ENCODE measurements around the gene CLMP.

Gene CLMP

GRCh38 chr11:123188508-123189165 lies 6.4 kb downstream of the CLMP start:
- DNase-seq (ENCODE audit: low spot score), result no peak

DNA sequence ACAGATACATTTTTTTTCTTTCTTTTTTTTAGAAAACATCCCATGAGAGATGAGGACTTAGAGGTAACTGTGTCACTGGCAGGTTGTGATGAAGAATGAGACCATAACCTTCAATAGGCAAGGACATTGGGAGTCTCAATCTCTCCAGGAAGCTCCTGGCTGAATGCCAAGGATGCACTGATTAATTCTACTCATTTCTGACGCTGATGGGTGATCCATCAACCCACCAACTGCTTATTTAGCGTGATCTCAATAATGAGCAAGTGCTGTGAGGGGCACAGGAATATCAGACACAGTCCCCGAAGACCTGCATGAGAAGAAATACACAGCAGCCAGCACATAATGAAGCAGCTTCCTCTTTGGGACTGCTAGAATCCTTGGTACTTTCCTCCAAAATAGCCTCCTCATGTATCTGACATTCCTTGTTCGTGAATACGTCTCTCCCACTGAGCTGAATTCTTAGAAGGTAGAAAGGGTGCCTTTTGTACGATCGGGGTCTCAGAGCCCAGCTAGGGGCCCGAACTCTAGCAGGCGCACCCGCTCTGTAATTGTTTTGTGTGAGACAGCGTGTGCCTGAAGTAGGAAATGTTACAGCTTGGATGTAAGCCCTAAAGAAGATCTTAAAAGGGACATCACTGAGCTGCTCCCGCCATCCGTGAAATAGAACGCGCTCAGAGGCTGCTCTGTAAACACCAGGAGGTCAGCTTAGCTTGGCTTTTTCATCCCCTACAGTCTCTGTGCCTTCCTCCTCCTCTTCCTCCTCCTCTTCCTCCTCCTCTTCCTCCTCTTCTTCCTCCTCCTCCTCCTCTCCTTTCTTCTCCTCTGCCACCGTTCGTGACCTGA lies 7.2 kb downstream of the CLMP start:
- no peak for DNase-seq (ENCODE audit: low spot score)

- DNase-seq (ENCODE audit: low spot score), result no peak
Observed at GRCh38 chr11:123187248-123187647, 7.8 kb downstream of the CLMP start.

DNA sequence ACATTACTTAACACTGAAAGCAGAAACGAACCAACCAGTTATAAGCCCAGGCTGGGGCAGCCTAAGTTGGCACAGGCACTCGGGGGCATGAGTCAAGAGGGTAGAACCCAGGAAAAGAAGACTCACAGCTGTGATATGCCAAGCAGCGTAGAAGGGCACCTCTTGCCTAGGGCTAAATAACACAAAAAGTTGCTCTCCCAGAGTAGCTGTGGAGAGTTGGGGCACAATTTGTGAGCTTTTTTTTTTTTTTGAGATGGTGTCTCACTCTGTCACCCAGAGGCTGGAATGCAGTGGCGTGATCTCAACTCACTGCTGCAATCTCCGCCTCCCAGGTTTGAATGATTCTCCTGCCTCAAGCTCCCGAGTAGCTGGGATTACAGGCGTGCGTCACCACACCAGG lies 8.8 kb downstream of the CLMP start:
- DNase-seq (ENCODE audit: low spot score), result no peak

DNA sequence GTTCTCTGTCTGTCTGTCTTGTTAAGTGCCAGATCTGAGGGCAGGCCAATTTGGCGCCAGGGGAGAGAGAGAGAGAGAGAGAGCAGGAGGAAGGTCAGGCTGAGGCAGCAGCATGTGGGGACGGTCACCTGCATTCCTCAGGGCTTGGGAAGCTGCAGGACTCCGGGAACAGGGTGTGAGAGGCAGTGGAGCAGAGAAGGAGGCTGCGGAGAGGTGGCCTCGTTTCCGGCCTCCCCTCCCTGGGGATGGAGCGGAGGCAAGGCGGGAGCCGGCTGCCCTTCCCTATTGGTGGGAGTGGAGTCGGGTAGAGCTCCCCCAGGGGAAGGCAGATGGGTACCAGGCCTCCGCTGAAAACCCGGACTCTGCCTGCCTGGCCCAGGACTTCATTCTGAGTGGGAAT lies 9.7 kb downstream of the CLMP start:
- DNase-seq (ENCODE audit: low spot score), result no peak

DNA sequence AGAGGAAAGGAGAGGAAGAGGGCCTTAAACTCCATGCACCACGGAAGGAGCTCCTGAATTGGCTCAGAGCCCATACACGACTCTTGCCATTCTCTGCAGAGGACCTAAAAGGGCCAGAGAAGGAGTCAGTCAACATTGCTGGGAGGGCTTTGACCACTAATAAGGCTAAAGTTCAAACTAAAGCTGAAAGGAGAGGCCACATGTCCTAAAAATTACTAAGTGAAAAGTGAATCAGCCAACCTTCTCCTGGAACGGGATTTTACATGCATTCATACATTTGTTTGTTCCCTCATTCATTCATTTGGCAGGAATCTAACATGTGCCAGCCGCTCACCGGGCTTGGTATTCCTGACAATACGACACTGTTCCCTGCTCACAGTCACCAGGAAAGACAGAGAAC lies 10.5 kb downstream of the CLMP start:
- no peak for DNase-seq (ENCODE audit: low spot score)

- DNase-seq (ENCODE audit: low spot score), result no peak
Observed at GRCh38 chr11:123183391-123184099, 11.5 kb downstream of the CLMP start.

- DNase-seq (ENCODE audit: low spot score), result no peak
Observed at GRCh38 chr11:123181767-123182500, 13.1 kb downstream of the CLMP start.

- no peak for DNase-seq (ENCODE audit: low spot score)
Observed at GRCh38 chr11:123181075-123181474, 14.0 kb downstream of the CLMP start.

- no peak for DNase-seq (ENCODE audit: low spot score)
Observed at GRCh38 chr11:123180574-123180973, 14.5 kb downstream of the CLMP start.

- DNase-seq (ENCODE audit: low spot score), result no peak
Observed at GRCh38 chr11:123180166-123180565, 14.9 kb downstream of the CLMP start.

DNA sequence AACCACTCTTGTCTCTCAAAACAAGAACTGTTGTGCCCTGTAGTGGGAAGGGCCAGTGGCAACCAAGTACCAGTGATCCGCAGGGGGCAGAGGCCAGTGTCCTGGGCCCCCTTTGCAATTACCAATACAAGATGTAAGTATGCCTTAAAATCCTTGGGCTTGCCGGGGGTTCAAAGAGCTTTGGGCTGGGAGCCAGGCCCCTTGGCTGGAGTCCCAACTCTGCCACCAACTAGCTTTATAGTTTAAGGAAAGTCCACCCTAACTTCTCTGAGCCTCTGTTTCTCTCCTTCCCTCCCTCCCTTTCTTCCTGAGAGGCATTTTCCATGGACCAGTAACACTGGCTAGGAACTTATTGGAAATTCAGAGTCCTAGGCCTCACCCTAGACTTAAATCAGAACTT lies 15.5 kb downstream of the CLMP start:
- DNase-seq (ENCODE audit: low spot score), result no peak

DNA sequence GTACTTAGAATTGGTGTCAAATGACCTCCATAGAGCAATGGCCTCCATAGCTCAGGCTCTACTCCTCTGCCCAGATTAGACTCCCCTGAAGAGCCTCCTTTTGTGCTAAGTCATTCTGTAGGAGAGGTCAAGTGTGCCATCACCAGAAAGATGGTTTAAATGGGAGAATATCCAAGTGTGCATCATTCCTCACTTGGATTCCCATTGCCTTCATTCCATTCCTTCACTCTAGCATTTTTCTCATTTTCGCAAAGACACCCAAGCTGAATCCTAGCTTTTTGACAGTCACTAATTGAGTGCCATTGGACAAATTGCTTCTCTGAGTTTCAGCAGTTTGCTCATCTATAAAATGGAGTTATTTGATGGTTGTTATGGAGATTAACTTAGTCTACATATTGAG lies 16.9 kb downstream of the CLMP start:
- DNase-seq (ENCODE audit: low spot score), result no peak

DNA sequence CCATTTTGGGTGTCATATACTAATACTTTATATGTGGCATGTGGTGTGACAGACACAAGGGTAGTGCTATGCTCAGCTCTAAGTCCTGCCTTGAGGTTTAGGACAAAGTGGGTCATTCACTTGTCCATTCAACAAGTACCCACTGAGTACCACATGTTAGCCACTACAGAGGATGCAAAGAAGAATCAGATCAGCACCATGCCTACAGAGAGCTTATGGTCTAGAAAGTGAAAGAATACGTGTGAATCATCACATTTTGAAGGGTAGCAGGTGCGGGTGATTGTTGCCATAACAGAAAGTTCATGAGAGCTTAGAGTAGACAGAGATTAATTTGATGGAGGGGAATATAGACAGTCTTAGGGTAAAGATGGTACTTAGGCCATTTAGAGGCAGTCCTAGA lies 18.3 kb downstream of the CLMP start:
- DNase-seq (ENCODE audit: low spot score), result no peak

- DNase-seq (ENCODE audit: low spot score), result no peak
Observed at GRCh38 chr11:123174196-123175183, 20.6 kb downstream of the CLMP start.

- no peak for DNase-seq (ENCODE audit: low spot score)
Observed at GRCh38 chr11:123173856-123174186, 21.2 kb downstream of the CLMP start.

- DNase-seq (ENCODE audit: low spot score), result no peak
Observed at GRCh38 chr11:123173040-123173855, 21.8 kb downstream of the CLMP start.

- DNase-seq (ENCODE audit: low spot score), result no peak
Observed at GRCh38 chr11:123170929-123171328, 24.1 kb downstream of the CLMP start.

DNA sequence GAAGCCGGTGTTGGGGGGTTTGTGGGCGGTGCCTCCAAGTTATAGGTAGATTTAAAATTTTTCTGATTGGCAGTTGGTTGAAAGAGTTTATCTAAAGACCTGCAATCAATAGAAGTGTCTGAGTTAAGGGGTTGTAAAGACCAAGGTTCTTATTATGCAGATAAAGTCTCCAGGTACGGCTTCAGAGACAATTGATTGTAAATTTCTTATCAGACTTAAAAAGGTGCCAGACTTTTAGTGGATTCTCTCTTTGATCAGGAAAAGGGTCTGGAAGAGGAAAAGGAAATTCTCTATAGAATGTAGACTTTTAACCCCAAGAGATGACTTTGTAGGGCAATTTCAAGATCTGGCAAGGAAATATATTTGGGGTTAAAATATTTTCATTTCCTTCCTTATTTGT lies 25.2 kb downstream of the CLMP start:
- DNase-seq (ENCODE audit: low spot score), result no peak

DNA sequence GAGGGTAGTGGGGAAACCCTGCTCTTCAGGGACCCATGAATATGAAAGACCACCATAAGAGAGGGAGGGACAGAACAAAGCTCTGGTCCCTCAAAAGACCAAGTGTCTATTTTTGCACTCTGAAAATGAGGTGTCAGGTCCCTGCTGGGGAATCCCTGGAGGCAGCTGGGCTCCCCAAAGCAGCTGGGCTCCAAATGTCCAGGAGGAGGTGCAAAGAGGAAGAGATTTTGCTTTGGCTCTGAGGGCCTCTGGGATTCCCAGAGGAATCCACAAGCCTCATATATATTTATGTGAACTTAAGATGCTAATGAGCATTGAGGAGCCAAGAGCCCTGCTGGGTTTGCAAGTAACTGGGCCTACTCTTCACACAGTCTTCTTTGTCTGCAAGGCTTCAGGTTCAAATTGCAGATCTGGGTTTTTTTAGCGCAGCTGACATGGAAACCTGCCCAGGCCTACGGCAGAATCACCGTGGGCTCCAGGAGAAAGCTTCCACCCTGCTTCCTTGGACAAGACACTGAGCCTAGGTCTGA lies 26.0 kb downstream of the CLMP start:
- DNase-seq (ENCODE audit: low spot score), result no peak

Data from iPS-NIHi11 (cell line).